Osteocyte (in vitro differentiated cells): ENCODE measurements around the gene PDE4DIP. TPM values are rescaled to one million over a fixed set of nuclear protein-coding genes. Genes with fewer than 3 reads are reported as not detected.
"Not testable (repeated sequence)": the region's sequence is repeated elsewhere in the genome, so short reads cannot be mapped to it uniquely, and the experiment has no call there.

Experiments
- DNase-seq: peaks from one replicate; pipeline ENCODE4 v3.0.0; 2021; ENCODE audit warnings: mixed read lengths; ENCODE audit not compliant: unreplicated experiment; ENCODE audit errors: extremely low spot score
- H3K27ac Mint-ChIP-seq: one replicate; pipeline ENCODE4 v1.8.0; 2021; ENCODE audit warnings: mild to moderate bottlenecking, mixed read lengths; ENCODE audit not compliant: unreplicated experiment
- H3K27me3 Mint-ChIP-seq: one replicate; pipeline ENCODE4 v1.8.0; 2021; ENCODE audit warnings: mixed read lengths; ENCODE audit not compliant: unreplicated experiment
- H3K36me3 Mint-ChIP-seq: one replicate; pipeline ENCODE4 v1.8.0; 2021; ENCODE audit warnings: mixed read lengths; ENCODE audit not compliant: unreplicated experiment
- H3K4me1 Mint-ChIP-seq: one replicate; pipeline ENCODE4 v1.8.0; 2021; ENCODE audit warnings: mixed read lengths; ENCODE audit not compliant: unreplicated experiment
- H3K4me3 Mint-ChIP-seq: one replicate; pipeline ENCODE4 v1.8.0; 2021; ENCODE audit warnings: mild to moderate bottlenecking, moderate library complexity, mixed read lengths; ENCODE audit not compliant: unreplicated experiment
- H3K9me3 Mint-ChIP-seq: one replicate; pipeline ENCODE4 v1.8.0; 2021; ENCODE audit warnings: mixed read lengths; ENCODE audit not compliant: unreplicated experiment
- total RNA-seq: library from RNA; stranded (reverse); gene quantifications from 2 replicates; pipeline ENCODE4 v1.2.1, GENCODE V29; 2021

Gene PDE4DIP
- total RNA-seq, 1 donor from 2014 or later = 79.9 TPM

GRCh38 chr1:149033916-149034315 is 189.7 kb downstream of the PDE4DIP start:
- not testable (repeated sequence) for H3K27me3 Mint-ChIP-seq, H3K4me3 Mint-ChIP-seq, H3K27ac Mint-ChIP-seq

DNA sequence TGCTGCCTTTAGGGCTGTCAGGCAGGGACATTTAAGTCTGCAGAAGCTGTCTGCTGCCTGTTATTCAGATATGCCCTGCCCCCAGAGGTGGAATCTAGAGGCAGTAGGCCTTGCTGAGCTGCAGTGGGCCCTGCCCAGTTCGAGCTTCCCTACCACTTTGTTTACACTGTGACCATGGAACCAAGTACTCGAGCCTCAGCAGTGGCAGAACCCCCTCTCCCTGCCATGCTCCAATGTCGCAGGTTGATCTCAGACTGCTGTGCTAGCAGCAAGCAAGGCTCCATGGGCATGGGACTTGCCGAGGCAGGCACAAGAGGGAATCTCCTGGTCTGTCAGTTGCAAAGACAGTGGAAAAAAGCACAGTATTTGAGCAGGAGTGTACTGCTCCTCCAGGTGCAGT is 198.8 kb downstream of the PDE4DIP start:
- H3K27ac Mint-ChIP-seq, H3K27me3 Mint-ChIP-seq, DNase-seq, H3K4me3 Mint-ChIP-seq, H3K4me1 Mint-ChIP-seq, H3K36me3 Mint-ChIP-seq, H3K9me3 Mint-ChIP-seq: not testable (repeated sequence)

More at GRCh38 chr1:149033916-149034315, 189.7 kb downstream of the PDE4DIP start:
- H3K4me1 Mint-ChIP-seq, DNase-seq, H3K9me3 Mint-ChIP-seq, H3K36me3 Mint-ChIP-seq: not testable (repeated sequence)

DNA sequence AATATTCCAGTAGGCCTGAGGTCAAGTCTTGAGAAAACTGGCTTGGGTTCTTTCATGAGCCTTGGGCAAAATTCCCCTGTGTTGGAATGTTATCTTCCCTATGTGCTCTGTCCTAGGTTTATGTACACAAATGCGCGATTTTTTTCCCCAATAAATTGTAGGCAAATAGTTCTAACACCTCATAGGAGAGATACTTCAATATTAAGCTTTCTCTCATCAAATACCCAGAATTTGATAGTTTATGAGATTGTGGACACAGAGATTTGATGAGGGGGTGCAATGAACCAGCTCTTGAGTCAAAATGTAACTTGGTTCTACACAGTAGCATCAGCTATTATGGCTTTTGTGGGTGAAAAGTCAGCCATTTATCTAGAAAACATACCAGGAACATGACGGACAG is 220.4 kb downstream of the PDE4DIP start:
- not testable (repeated sequence) for H3K4me1 Mint-ChIP-seq, H3K27ac Mint-ChIP-seq, H3K27me3 Mint-ChIP-seq, DNase-seq, H3K9me3 Mint-ChIP-seq, H3K4me3 Mint-ChIP-seq
- H3K36me3 Mint-ChIP-seq = peaks cover 13% of the 10 kb centered on the region

GRCh38 chr1:149075505-149076127 is 231.4 kb downstream of the PDE4DIP start:
- H3K27ac Mint-ChIP-seq, H3K4me1 Mint-ChIP-seq, DNase-seq, H3K9me3 Mint-ChIP-seq, H3K27me3 Mint-ChIP-seq, H3K4me3 Mint-ChIP-seq, H3K36me3 Mint-ChIP-seq: not testable (repeated sequence)

Other genes with a start within 250 kb of the PDE4DIP start
- 30.3 and 30.5 TPM in 2 replicates for gene NBPF14, start 248.4 kb upstream of the PDE4DIP start, total RNA-seq
- 0.68 TPM in 1 of 2 replicates, not detected in the other for gene NUDT4B, start 95.7 kb upstream of the PDE4DIP start, total RNA-seq